A673 (cell line): ENCODE data around the gene DIDO1. TPM values are rescaled to one million over a fixed set of nuclear protein-coding genes. Genes with fewer than 3 reads are reported as not detected.

Source experiments
- BruUV-seq: library from RNA; stranded (reverse); fragments of 400-500 nt; replicated peaks from 2 replicates; lab custom pipeline; 2021; lab: Mats Ljungman, UMichigan
- CTCF ChIA-PET: fragments of 300-600 bp; sonication (Branson Sonifier 250); formaldehyde crosslinking; loops from one replicate; lab custom pipeline; 2022; ENCODE audit warnings: antibody characterized with exemption; lab: Charles Lee
- POLR2A ChIA-PET: fragments of 300-600 bp; sonication (Branson Sonifier 250); formaldehyde crosslinking; loops from one replicate; lab custom pipeline; 2022; ENCODE audit warnings: antibody characterized with exemption; ENCODE audit not compliant: low non-redundant PET; lab: Charles Lee
- DNase-seq: peaks from one replicate; pipeline ENCODE4 v3.0.0-alpha.2; 2015; ENCODE audit warnings: low spot score
- H3K27ac ChIP-seq: fragments of 200-600 bp; sonication (generic); 2 replicates; pipeline ENCODE4 v1.5.1; 2016; ENCODE audit warnings: mixed run types, low read depth, mild to moderate bottlenecking, mixed read lengths, antibody characterized with exemption, low read length; ENCODE audit not compliant: poor library complexity, severe bottlenecking
- H3K27me3 ChIP-seq: fragments of 200-600 bp; sonication (generic); replicated peaks from 2 replicates; pipeline ENCODE4 v1.6.1; 2017; ENCODE audit warnings: mixed run types, low read depth, mild to moderate bottlenecking, mixed read lengths, antibody characterized with exemption, low read length; ENCODE audit not compliant: insufficient read depth, poor library complexity
- H3K36me3 ChIP-seq: fragments of 200-600 bp; sonication (generic); 2 replicates; pipeline ENCODE4 v1.6.1; 2016; ENCODE audit warnings: mixed run types, mild to moderate bottlenecking, mixed read lengths, antibody characterized with exemption, low read length; ENCODE audit not compliant: insufficient read depth, poor library complexity, severe bottlenecking
- H3K4me1 ChIP-seq: fragments of 200-600 bp; sonication (generic); 2 replicates; pipeline ENCODE4 v1.6.1; 2017; ENCODE audit warnings: mixed run types, mild to moderate bottlenecking, mixed read lengths, antibody characterized with exemption, low read length; ENCODE audit not compliant: insufficient read depth, poor library complexity, severe bottlenecking
- H3K4me3 ChIP-seq: fragments of 200-600 bp; sonication (generic); 2 replicates; pipeline ENCODE4 v1.5.1; 2016; ENCODE audit warnings: low read depth, mixed run types, mild to moderate bottlenecking, mixed read lengths, low read length; ENCODE audit not compliant: poor library complexity, severe bottlenecking
- H3K9me3 ChIP-seq: fragments of 200-600 bp; sonication (generic); 2 replicates; pipeline ENCODE4 v1.6.1; 2016; ENCODE audit warnings: mixed run types, low read depth, mild to moderate bottlenecking, mixed read lengths, antibody characterized with exemption, low read length; ENCODE audit not compliant: poor library complexity, severe bottlenecking
- CTCF ChIP-seq: fragments of 300-800, 200-600 bp; sonication (generic); conservative IDR thresholded peaks from 2 replicates; pipeline ENCODE4 v1.5.1; 2017; ENCODE audit warnings: low read depth, mild to moderate bottlenecking, antibody characterized with exemption, low read length, moderate library complexity, mixed read lengths
- EZH2 ChIP-seq: fragments of 200-600 bp; sonication (generic); IDR thresholded peaks from 2 replicates; pipeline ENCODE4 v1.6.1; 2017; ENCODE audit warnings: borderline replicate concordance, low read depth, mild to moderate bottlenecking, mixed read lengths, antibody characterized with exemption, low read length; ENCODE audit not compliant: poor library complexity, severe bottlenecking
- intact Hi-C: fragments of 100-400 bp; cut with micrococcal nuclease; formaldehyde crosslinking; loops from one replicate; pipeline ENCODE4 v1.10.0; 2022; ENCODE audit not compliant: unreplicated experiment
- total RNA-seq: library from RNA; stranded (reverse); gene quantifications from 2 replicates; pipeline ENCODE4 v1.2.3, GENCODE V29; 2021

DIDO1 gene
- total RNA-seq, 1 experiment from 2014 or later, result 64.4 TPM

GRCh38 chr20:62895539-62895938 is 30.8 kb downstream of the DIDO1 start:
- intact Hi-C loops, result no loop called here
- no peak for DNase-seq
- no peak overlapping the region for H3K27ac ChIP-seq
- no peak overlapping the region for H3K4me3 ChIP-seq
- H3K36me3 ChIP-seq, result peaks cover 67% of the 10 kb centered on the region
- TF ChIP-seq CTCF (no peak), EZH2 (no peak)
- POLR2A ChIA-PET, result no interaction called here
- CTCF ChIA-PET, result no interaction called here
- BruUV-seq, result no TSS peak
- H3K27me3 ChIP-seq, result no peaks in the 10 kb centered on the region
- H3K4me1 ChIP-seq, result peaks cover 15% of the 10 kb centered on the region
- H3K9me3 ChIP-seq, result no peaks in the 10 kb centered on the region

- ChIA-PET CTCF (no interaction called here), POLR2A (no interaction called here)
- intact Hi-C loops, result no loop called here
- no peak for DNase-seq
- Histone ChIP-seq H3K27me3 (no peaks in the 10 kb centered on the region), H3K9me3 (no peaks in the 10 kb centered on the region), H3K4me3 (no peak overlapping the region), H3K36me3 (peaks cover 80% of the 10 kb centered on the region), H3K27ac (no peak overlapping the region), H3K4me1 (peaks cover 2% of the 10 kb centered on the region)
- no TSS peak for BruUV-seq
- TF ChIP-seq CTCF, result no peak
Observed at GRCh38 chr20:62894261-62894660, 32.0 kb downstream of the DIDO1 start.

GRCh38 chr20:62893700-62894099 is 32.6 kb downstream of the DIDO1 start:
- TF ChIP-seq CTCF (no peak), EZH2 (no peak)
- ChIA-PET POLR2A (no interaction called here), CTCF (no interaction called here)
- Histone ChIP-seq H3K9me3 (no peaks in the 10 kb centered on the region), H3K36me3 (peaks cover 85% of the 10 kb centered on the region), H3K4me1 (no peaks in the 10 kb centered on the region), H3K27me3 (no peaks in the 10 kb centered on the region), H3K27ac (no peak overlapping the region), H3K4me3 (no peak overlapping the region)
- DNase-seq, result no peak
- intact Hi-C loops, result no loop called here
- TSS peak; percentile 14 for BruUV-seq
